ENCODE results near the gene TRIM29. TPM values are rescaled to one million over a fixed set of nuclear protein-coding genes. Genes with fewer than 3 reads are reported as not detected.

The TRIM29 gene
- total RNA-seq, 1 donor from 2014 or later, result 1.1 TPM

- Histone ChIP-seq H3K4me1 (ENCODE audit: insufficient read depth, low read length) (no peaks in the 10 kb centered on the region), H3K36me3 (ENCODE audit: insufficient read depth, low read length) (no peaks in the 10 kb centered on the region), H3K79me2 (ENCODE audit: insufficient read depth, low read length) (no peaks in the 10 kb centered on the region), H3K27me3 (ENCODE audit: insufficient read depth, low read length) (peaks cover 5% of the 10 kb centered on the region), H3K27ac (ENCODE audit: low read depth, low read length) (no peak overlapping the region), H3K9me3 (ENCODE audit: insufficient read depth, low read depth, low read length) (no peaks in the 10 kb centered on the region), H2AFZ (ENCODE audit: low read depth, low read length) (no peak overlapping the region), H3K9ac (ENCODE audit: low read length) (no peak overlapping the region), H4K20me1 (ENCODE audit: insufficient read depth, low read length) (no peaks in the 10 kb centered on the region), H3K4me3 (ENCODE audit: insufficient read depth, low read depth, low read length) (no peak overlapping the region), H3K4me2 (ENCODE audit: low read length) (no peak overlapping the region)
- Mint-ChIP-seq H3K36me3 (ENCODE audit: low read depth, unreplicated experiment) (no peaks in the 10 kb centered on the region), H3K9me3 (ENCODE audit: unreplicated experiment) (no peaks in the 10 kb centered on the region), H3K4me3 (ENCODE audit: unreplicated experiment) (no peak overlapping the region), H3K27ac (ENCODE audit: unreplicated experiment) (no peak overlapping the region), H3K27me3 (ENCODE audit: low read depth, unreplicated experiment) (peaks cover 30% of the 10 kb centered on the region), H3K4me1 (ENCODE audit: low read depth, unreplicated experiment) (peaks cover 10% of the 10 kb centered on the region)
- FAIRE-seq (no peak), DNase-seq (ENCODE audit: low read depth) (no peak)
- no peak for TF ChIP-seq CTCF (IDR thresholded peaks at IDR 0.05; ENCODE audit: insufficient read depth, low read depth, low read length)
- TF ChIP-seq EZH2 (IDR thresholded peaks at IDR 0.05; ENCODE audit: insufficient read depth, low read length), result no peak
Observed at GRCh38 chr11:120067438-120068113, 70.3 kb downstream of the TRIM29 start.

GRCh38 chr11:120066738-120067437, 71.0 kb downstream of the TRIM29 start:
- Mint-ChIP-seq H3K27me3 (ENCODE audit: low read depth, unreplicated experiment) (peaks cover 25% of the 10 kb centered on the region), H3K36me3 (ENCODE audit: low read depth, unreplicated experiment) (no peaks in the 10 kb centered on the region), H3K9me3 (ENCODE audit: unreplicated experiment) (no peaks in the 10 kb centered on the region), H3K4me3 (ENCODE audit: unreplicated experiment) (no peak overlapping the region), H3K27ac (ENCODE audit: unreplicated experiment) (no peak overlapping the region), H3K4me1 (ENCODE audit: low read depth, unreplicated experiment) (peaks cover 13% of the 10 kb centered on the region)
- Histone ChIP-seq H2AFZ (ENCODE audit: low read depth, low read length) (no peak overlapping the region), H3K79me2 (ENCODE audit: insufficient read depth, low read length) (no peaks in the 10 kb centered on the region), H3K9ac (ENCODE audit: low read length) (no peak overlapping the region), H3K9me3 (ENCODE audit: insufficient read depth, low read depth, low read length) (no peaks in the 10 kb centered on the region), H3K27ac (ENCODE audit: low read depth, low read length) (no peak overlapping the region), H3K27me3 (ENCODE audit: insufficient read depth, low read length) (peaks cover 4% of the 10 kb centered on the region), H3K4me2 (ENCODE audit: low read length) (no peak overlapping the region), H3K4me3 (ENCODE audit: insufficient read depth, low read depth, low read length) (no peak overlapping the region), H4K20me1 (ENCODE audit: insufficient read depth, low read length) (no peaks in the 10 kb centered on the region), H3K36me3 (ENCODE audit: insufficient read depth, low read length) (no peaks in the 10 kb centered on the region), H3K4me1 (ENCODE audit: insufficient read depth, low read length) (no peaks in the 10 kb centered on the region)
- FAIRE-seq (no peak), DNase-seq (ENCODE audit: low read depth) (no peak)
- TF ChIP-seq CTCF (IDR thresholded peaks at IDR 0.05; ENCODE audit: insufficient read depth, low read depth, low read length) (no peak), EZH2 (IDR thresholded peaks at IDR 0.05; ENCODE audit: insufficient read depth, low read length) (no peak)

GRCh38 chr11:120065876-120066275, 72.0 kb downstream of the TRIM29 start:
- no peak for FAIRE-seq
- no peak overlapping the region for H3K4me3 Mint-ChIP-seq (ENCODE audit: unreplicated experiment)
- Histone ChIP-seq H3K9ac (ENCODE audit: low read length) (no peak overlapping the region), H2AFZ (ENCODE audit: low read depth, low read length) (no peak overlapping the region), H3K4me2 (ENCODE audit: low read length) (no peak overlapping the region), H3K79me2 (ENCODE audit: insufficient read depth, low read length) (no peaks in the 10 kb centered on the region), H3K27me3 (ENCODE audit: insufficient read depth, low read length) (peaks cover 2% of the 10 kb centered on the region), H3K9me3 (ENCODE audit: insufficient read depth, low read depth, low read length) (no peaks in the 10 kb centered on the region), H4K20me1 (ENCODE audit: insufficient read depth, low read length) (no peaks in the 10 kb centered on the region), H3K4me1 (ENCODE audit: insufficient read depth, low read length) (peaks cover 6% of the 10 kb centered on the region), H3K36me3 (ENCODE audit: insufficient read depth, low read length) (no peaks in the 10 kb centered on the region), H3K4me3 (ENCODE audit: insufficient read depth, low read depth, low read length) (no peak overlapping the region), H3K27ac (ENCODE audit: low read depth, low read length) (no peak overlapping the region)
- H3K9me3 Mint-ChIP-seq (ENCODE audit: unreplicated experiment), result no peaks in the 10 kb centered on the region
- H3K4me1 Mint-ChIP-seq (ENCODE audit: low read depth, unreplicated experiment), result peaks cover 20% of the 10 kb centered on the region
- H3K36me3 Mint-ChIP-seq (ENCODE audit: low read depth, unreplicated experiment), result no peaks in the 10 kb centered on the region
- no peak overlapping the region for H3K27ac Mint-ChIP-seq (ENCODE audit: unreplicated experiment)
- H3K27me3 Mint-ChIP-seq (ENCODE audit: low read depth, unreplicated experiment), result peaks cover 25% of the 10 kb centered on the region
- no peak for DNase-seq (ENCODE audit: low read depth)
- TF ChIP-seq EZH2 (IDR thresholded peaks at IDR 0.05; ENCODE audit: insufficient read depth, low read length), result no peak
- TF ChIP-seq CTCF (IDR thresholded peaks at IDR 0.05; ENCODE audit: insufficient read depth, low read depth, low read length), result no peak
